Endothelial cell of hepatic sinusoid (primary cell): ENCODE measurements around the gene TNFAIP8L1.

ENCODE experiments used
- in situ Hi-C: cut with HindIII; loops from 2 replicates; pipeline ENCODE4 v1.10.0; 2017; ENCODE audit warnings: low sequenced_read_pairs

TNFAIP8L1 gene

GRCh38 chr19:4609878-4610511, 29.3 kb upstream of the TNFAIP8L1 start:
- in situ Hi-C loops = no loop called here

- in situ Hi-C loops = no loop called here
Measured at GRCh38 chr19:4613254-4613751, 26.0 kb upstream of the TNFAIP8L1 start.

GRCh38 chr19:4618019-4618418, 21.3 kb upstream of the TNFAIP8L1 start:
- in situ Hi-C loops = no loop called here

- in situ Hi-C loops = no loop called here
Measured at GRCh38 chr19:4619668-4620294, 19.5 kb upstream of the TNFAIP8L1 start.

- in situ Hi-C loops = no loop called here
Measured at GRCh38 chr19:4620675-4621074, 18.6 kb upstream of the TNFAIP8L1 start.

DNA sequence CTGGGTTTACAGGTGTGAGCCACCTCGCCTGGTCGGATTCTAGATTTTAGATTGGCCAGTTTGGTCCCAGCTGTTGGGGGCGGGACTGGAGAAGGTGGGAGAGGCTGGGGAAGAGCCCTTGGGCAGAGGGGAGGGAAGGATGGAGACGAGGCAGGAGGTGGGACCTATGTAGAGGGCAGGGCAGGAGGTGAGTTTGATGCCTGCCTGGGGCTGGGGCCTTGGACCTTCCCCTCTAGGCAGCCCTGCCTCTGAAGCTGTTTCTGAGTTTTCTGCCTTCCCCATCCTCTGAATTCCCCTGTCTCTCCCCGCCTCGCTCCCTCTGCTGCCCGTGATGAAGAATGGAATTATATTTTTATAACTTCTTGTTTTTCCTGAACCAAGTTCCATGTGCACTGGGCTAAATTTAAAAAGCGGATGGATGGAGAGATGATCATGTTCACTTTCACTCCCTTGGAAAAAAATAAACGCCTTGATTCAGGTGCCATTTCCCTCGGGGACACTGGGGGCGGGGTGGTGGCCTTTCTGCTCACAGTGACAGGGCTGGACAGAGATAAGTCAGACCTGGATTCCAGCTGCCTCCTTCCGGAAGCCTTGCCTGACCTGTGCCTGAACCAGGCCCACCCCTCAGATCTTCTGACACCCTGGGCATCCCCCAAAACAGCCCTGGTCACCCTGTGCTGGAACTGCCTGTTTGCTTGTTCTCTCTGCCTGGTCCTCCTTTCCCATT, 16.5 kb upstream of the TNFAIP8L1 start:
- in situ Hi-C loops = no loop called here

DNA sequence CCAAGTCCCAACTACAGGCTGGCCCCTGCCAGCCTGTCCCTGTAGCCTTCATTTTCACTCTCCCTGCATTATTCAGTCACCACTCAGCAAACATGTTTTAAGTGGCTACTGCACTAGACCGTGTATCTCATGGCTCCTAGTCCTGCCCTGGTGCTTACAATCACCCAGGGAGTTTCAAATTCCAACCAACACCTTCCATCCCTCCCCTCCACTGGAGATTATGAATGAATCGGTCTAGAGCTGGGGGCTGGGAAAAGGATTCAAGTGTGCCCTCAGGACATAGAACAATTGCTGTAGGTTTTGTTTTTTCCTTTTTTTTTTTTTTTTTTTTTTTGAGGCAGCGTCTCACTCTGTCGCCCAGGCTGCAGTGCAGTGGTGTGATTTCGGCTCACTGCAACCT, 15.0 kb upstream of the TNFAIP8L1 start:
- in situ Hi-C loops = no loop called here

- in situ Hi-C loops = no loop called here
Measured at GRCh38 chr19:4624733-4625362, 14.5 kb upstream of the TNFAIP8L1 start.

GRCh38 chr19:4633140-4633967, 6.0 kb upstream of the TNFAIP8L1 start:
- in situ Hi-C loops = no loop called here

DNA sequence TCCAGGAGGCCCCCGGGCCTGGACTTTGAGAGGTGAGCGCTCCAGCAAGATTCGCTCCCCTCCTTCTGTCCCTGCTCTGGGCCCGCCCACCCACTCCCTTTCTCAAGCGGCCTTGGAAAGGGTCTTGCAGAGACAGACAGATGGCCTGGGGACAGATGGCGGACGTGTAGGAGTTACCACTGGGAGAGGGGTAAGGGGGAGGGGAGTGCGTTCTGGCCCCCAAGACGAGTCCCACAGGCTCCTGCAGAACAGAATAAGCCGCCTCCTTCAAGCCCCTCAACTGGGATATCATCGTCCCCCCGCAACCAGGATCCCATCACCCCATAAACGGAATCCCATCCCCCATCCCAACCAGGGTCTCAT, 3.6 kb upstream of the TNFAIP8L1 start:
- in situ Hi-C loops = no loop called here

GRCh38 chr19:4636151-4636717, 3.1 kb upstream of the TNFAIP8L1 start:
- in situ Hi-C loops = no loop called here

- in situ Hi-C loops = no loop called here
Measured at GRCh38 chr19:4636761-4637160, 2.6 kb upstream of the TNFAIP8L1 start.

DNA sequence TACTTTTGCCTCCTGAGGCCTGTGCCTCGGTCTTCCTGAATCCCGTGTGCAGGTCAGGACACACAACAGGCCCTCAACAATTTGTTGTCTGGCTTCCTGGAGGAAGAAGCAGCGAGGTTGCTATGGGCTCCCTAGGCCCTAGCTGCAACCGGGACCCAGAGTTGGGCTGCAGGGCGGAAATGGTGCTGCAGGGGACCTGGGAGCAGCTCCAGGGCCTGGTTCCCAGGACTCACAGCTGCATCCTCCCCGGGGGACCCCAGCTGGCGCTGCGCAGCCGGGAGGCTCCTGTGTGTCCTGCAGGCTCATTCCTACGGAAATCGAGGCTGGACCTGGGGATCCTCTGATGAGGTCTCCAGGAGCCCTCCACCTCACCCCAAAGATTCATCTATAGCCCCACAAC, 999 bp upstream of the TNFAIP8L1 start:
- in situ Hi-C loops = no loop called here

DNA sequence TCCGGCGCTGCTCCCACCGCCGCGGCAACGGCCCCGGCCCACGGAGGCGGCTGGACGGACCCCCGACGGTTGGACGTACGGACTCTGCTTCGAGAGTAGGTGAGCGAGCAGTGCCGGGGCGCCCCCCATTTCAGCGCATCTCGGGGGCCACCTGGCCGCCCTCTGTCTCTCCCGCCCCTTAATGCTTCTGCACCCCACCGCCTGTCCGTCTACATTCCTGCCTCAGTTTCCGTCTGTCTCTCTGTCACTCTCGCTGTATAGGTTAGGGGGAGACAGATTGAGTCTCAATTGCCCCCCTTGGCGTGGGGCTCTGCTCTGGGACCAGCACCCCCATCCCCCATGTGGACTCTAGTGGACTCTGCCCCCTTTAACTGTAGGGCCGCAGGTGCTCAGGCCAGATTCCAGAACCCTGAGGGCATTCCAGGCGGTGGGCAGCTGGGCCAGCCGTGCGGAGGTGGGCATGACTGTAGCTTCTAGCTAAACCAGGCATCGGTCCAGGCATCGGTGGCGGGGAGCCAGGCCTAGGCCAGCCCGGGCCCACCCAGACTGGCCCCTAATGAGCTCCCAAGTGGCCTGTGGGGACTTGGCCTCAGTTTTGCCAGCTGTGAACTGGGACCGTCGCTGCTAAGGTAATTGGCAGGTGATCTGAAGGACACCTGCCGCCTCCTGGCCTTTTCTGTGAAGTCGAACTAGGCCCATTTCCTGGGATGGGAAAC, 373 bp downstream of the TNFAIP8L1 start:
- in situ Hi-C loops = loop anchor here (10.0 kb wide), 1 partner anchor 115 kb away; no protein-coding TSS in a partner anchor

- in situ Hi-C loops = loop anchor here (10.0 kb wide), 1 partner anchor 116 kb away; no protein-coding TSS in a partner anchor
Measured at GRCh38 chr19:4640247-4641000, 1.1 kb downstream of the TNFAIP8L1 start.

DNA sequence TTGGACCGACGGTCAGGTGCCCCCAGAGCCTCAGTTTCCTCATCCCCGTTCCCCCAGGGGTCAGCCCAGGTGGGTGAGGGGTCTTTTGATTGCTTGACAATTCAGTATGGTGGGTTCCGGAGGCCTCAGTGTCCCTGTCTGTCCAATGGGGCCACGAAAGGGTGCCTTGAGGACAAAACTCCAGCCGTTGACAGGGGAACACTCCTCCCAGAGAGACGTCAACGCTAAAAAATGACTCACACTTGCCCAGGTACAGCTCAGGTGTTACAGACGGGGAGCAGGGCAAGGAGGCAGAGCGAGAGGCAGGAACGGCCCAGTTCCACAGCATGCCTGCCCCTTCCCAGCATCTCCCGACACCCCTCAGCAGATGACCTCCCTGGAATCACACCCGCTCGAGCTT, 1.8 kb downstream of the TNFAIP8L1 start:
- in situ Hi-C loops = loop anchor here (10.0 kb wide), 1 partner anchor 116 kb away; no protein-coding TSS in a partner anchor

- in situ Hi-C loops = loop anchor here (10.0 kb wide), 1 partner anchor 118 kb away; no protein-coding TSS in a partner anchor
Measured at GRCh38 chr19:4642625-4643024, 3.3 kb downstream of the TNFAIP8L1 start.

DNA sequence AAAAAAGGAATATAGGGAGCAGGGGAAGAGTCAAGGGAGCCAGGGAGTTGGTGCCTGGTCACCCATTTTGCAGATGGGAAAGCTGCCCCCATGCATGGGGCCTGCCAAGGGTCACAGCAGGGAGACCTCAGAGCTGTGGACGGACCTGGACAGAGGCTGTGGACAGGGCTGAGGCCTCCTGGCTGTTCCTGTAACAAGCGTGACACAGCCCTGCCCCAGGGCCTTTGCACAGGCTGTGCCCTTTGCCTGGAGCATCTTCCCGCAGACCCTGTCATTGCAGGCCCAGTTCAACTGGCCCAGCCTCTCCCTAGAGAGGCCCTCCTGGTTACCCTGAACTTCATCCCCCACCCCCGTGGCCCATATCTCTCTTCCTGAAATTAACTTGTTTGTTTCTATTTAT, 6.4 kb downstream of the TNFAIP8L1 start:
- in situ Hi-C loops = loop anchor here (10.0 kb wide), 1 partner anchor 121 kb away; no protein-coding TSS in a partner anchor
